GM12878 (cell line): Measurements from ENCODE around the gene HSPB8.

ENCODE experiments used
- CBX5 ChIP-seq: sonication (generic); IDR thresholded peaks from 2 replicates; pipeline ENCODE4 v1.6.1; 2016; ENCODE audit warnings: low read depth, moderate library complexity, mild to moderate bottlenecking, inconsistent platforms
- EZH2 ChIP-seq: IDR thresholded peaks from 2 replicates; pipeline ENCODE4 v1.6.1; 2012; ENCODE audit warnings: low read depth, mild to moderate bottlenecking, control low read depth, inconsistent platforms, low read length, borderline replicate concordance; ENCODE audit not compliant: control insufficient read depth
- FOXK2 ChIP-seq: fragments of 450-650 bp; IDR thresholded peaks from 2 replicates; pipeline ENCODE4 v1.6.1; 2017; ENCODE audit warnings: mild to moderate bottlenecking, moderate library complexity
- JUND ChIP-seq: IDR thresholded peaks from 2 replicates; pipeline ENCODE4 v1.6.1; 2012; ENCODE audit warnings: low read depth, mild to moderate bottlenecking, low read length, improper control_type of control experiment, moderate library complexity
- NKRF ChIP-seq: fragments of 450-650 bp; conservative IDR thresholded peaks from 2 replicates; pipeline ENCODE4 v1.6.1; 2017; ENCODE audit warnings: mild to moderate bottlenecking, moderate library complexity
- SRF ChIP-seq, 2 experiments: IDR thresholded peaks; 2 replicates each; pipeline ENCODE4 v1.6.1; 2011; ENCODE audit warnings: low read depth in 2 of 2, low read length in 2 of 2, mild to moderate bottlenecking in 1 of 2, moderate library complexity in 1 of 2
- TAF1 ChIP-seq: IDR thresholded peaks from 2 replicates; pipeline ENCODE4 v1.6.1; 2011; ENCODE audit warnings: mild to moderate bottlenecking, low read depth, low read length, borderline replicate concordance

- TF ChIP-seq FOXK2: no peak
- no peak for TF ChIP-seq NKRF
- TF ChIP-seq SRF (IDR thresholded peaks at IDR 0.05; ENCODE audit: low read depth in 2 of 2, low read length in 2 of 2): no peak
- TF ChIP-seq CBX5: no peak
- no peak for TF ChIP-seq EZH2
- TF ChIP-seq JUND: no peak
- TF ChIP-seq TAF1: no peak
Observed at GRCh38 chr12:119171291-119171690, 7.4 kb upstream of the HSPB8 start.
